ENCODE measurements around the gene TRIP4. TPM values are rescaled to one million over a fixed set of nuclear protein-coding genes. Genes with fewer than 3 reads are reported as not detected.

TRIP4 gene
- total RNA-seq, 1 donor from 2014 or later: 23.2 TPM

DNA sequence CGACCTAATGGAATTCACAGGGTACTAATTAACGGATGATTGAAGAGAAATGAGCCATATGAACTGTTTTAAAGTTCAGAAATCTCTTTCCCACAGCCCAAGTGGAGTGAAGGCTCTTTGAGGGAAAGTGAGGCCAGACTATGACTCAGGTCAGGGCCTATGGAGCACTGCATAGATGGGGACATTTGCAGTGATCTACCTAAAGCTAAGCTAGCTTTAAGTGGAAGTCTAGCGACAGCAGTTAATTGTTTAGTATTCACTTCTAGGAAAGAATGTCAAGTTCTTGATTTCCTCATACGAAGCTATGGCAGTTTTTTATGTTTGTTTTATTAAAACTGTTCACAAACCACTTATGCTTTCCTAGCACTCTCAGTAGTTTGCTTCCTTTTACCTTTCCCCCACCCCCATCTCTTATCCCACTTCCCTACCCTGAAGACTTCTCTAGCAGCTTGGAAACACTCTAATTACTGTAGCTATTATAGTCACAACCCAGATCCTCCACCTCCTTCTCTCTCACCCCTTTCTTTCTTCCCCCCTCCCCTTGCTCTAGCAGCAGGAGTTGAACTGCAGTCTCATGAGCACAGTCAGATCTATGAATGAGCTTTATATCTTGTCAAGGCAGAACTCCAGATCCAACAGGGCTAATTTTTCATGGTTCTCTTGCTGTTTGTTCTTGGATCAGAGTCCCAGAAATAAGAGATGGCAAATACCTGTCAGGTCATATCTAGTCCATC is 78.9 kb downstream of the TRIP4 start:
- intact Hi-C loops (cut with DNase I): no loop called here
- DNase-seq (no peak), ATAC-seq (peak; percentile 84 to 85)
- Histone ChIP-seq H3K9me3 (no peaks in the 10 kb centered on the region), H3K27me3 (ENCODE audit: low read depth) (no peaks in the 10 kb centered on the region), H3K4me3 (no peak overlapping the region), H3K36me3 (peaks cover 5% of the 10 kb centered on the region), H3K4me1 (peaks cover 62% of the 10 kb centered on the region), H3K27ac (peak overlapping the region; percentile 9)
- no peak for TF ChIP-seq CTCF (IDR thresholded peaks at IDR 0.05)

GRCh38 chr15:64472161-64472560 is 84.5 kb downstream of the TRIP4 start:
- Histone ChIP-seq H3K4me1 (peaks cover 6% of the 10 kb centered on the region), H3K27ac (no peak overlapping the region), H3K36me3 (no peaks in the 10 kb centered on the region), H3K4me3 (no peak overlapping the region), H3K27me3 (ENCODE audit: low read depth) (no peaks in the 10 kb centered on the region), H3K9me3 (no peaks in the 10 kb centered on the region)
- no peak for DNase-seq
- intact Hi-C loops (cut with DNase I): no loop called here
- no peak for ATAC-seq
- TF ChIP-seq CTCF (IDR thresholded peaks at IDR 0.05): no peak

DNA sequence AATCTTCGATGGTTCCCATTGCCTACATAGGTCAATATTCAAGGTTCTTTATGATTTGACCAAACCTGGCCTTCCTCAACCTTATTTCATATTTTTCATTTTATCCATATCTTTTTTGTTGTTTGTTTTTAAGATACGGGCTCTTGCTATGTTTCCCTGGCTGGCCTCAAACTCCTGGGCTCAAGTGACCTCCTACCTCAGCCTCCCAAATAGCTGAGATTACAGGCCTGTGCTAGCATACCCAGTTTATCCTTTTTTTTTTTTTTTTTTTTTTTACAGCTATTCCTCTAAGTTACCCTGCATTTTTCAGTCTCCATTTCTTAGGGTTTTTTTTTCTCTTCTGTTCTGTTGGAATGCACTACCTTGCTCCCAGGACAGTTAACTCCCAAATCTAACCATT is 87.2 kb downstream of the TRIP4 start:
- H3K36me3 ChIP-seq: no peaks in the 10 kb centered on the region
- peaks cover 16% of the 10 kb centered on the region for H3K4me1 ChIP-seq
- intact Hi-C loops (cut with DNase I): no loop called here
- ATAC-seq (no peak), DNase-seq (no peak)
- no peaks in the 10 kb centered on the region for H3K9me3 ChIP-seq
- H3K27ac ChIP-seq: no peak overlapping the region
- no peak for TF ChIP-seq CTCF (IDR thresholded peaks at IDR 0.05)
- H3K4me3 ChIP-seq: no peak overlapping the region
- no peaks in the 10 kb centered on the region for H3K27me3 ChIP-seq (ENCODE audit: low read depth)

DNA sequence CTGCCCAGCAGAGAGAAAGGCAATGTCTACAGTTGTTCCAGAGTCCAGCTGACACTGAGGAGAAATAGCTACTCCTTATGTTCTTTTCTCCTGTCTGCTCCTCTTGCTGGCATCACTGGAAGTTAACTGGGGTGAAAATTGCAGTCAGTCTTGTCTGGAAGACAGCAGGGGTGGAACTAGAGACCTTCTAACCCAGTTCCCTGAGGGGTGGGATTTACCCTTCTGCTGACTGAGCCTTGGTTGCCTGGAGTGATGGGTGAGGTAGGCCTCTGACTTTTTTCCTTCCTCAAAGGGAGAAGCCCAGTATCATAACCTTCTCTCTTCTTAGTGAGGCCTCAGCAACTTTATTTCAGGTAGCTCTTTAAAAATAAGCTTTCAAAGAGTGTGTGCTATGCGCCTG is 88.9 kb downstream of the TRIP4 start:
- intact Hi-C loops (cut with DNase I): no loop called here
- no peaks in the 10 kb centered on the region for H3K9me3 ChIP-seq
- H3K4me3 ChIP-seq: no peak overlapping the region
- H3K36me3 ChIP-seq: no peaks in the 10 kb centered on the region
- no peak for ATAC-seq
- no peaks in the 10 kb centered on the region for H3K27me3 ChIP-seq (ENCODE audit: low read depth)
- H3K27ac ChIP-seq: no peak overlapping the region
- no peak for DNase-seq
- peaks cover 26% of the 10 kb centered on the region for H3K4me1 ChIP-seq
- no peak for TF ChIP-seq CTCF (IDR thresholded peaks at IDR 0.05)

- Histone ChIP-seq H3K27me3 (ENCODE audit: low read depth) (no peaks in the 10 kb centered on the region), H3K27ac (no peak overlapping the region), H3K36me3 (no peaks in the 10 kb centered on the region), H3K9me3 (no peaks in the 10 kb centered on the region), H3K4me3 (no peak overlapping the region), H3K4me1 (peaks cover 26% of the 10 kb centered on the region)
- TF ChIP-seq CTCF (IDR thresholded peaks at IDR 0.05): no peak
- intact Hi-C loops (cut with DNase I): no loop called here
- ATAC-seq (peak in 1 of 2 donors; percentile 41), DNase-seq (no peak)
These were observed 91.2 kb downstream of the TRIP4 start for GRCh38 chr15:64478863-64479262.
